Lower leg skin (tissue), 3 donors: ENCODE data around the gene HRCT1.

Experiments used
- POLR2A ChIP-seq, 2 donors: fragments of 450-650 bp; IDR thresholded peaks; one replicate each; pipeline ENCODE4 v1.6.1; 2016 to 2017; ENCODE audit warnings: antibody characterized with exemption in 2 of 2, mild to moderate bottlenecking in 1 of 2, moderate library complexity in 1 of 2
- TF ChIP-seq, protein P1 (sequence below), 3 donors: fragments of 450-650 bp; IDR thresholded peaks; one replicate each; pipeline ENCODE4 v1.5.1; 2016; ENCODE audit warnings: antibody characterized with exemption in 3 of 3, mild to moderate bottlenecking in 3 of 3, moderate library complexity in 2 of 3

DNA sequence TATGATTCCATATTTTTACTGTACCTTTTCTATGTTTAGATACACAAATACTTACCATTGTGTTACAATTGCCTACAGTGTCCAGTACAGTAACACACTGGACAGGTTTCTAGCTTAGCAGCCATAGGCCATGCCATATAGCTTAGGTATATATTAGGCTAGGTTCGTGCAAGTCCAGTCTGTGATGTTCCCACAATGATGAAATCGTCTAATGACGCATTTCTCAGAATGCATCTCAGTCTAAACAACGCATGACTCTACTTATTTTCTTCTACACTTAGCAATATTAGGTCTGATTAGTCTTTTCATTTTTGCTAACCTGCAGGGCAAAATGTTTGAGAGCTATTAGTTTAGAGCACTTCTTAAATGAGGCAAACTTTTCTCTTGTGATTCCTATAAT, 29.3 kb downstream of the HRCT1 start:
- TF ChIP-seq, protein P1, sequence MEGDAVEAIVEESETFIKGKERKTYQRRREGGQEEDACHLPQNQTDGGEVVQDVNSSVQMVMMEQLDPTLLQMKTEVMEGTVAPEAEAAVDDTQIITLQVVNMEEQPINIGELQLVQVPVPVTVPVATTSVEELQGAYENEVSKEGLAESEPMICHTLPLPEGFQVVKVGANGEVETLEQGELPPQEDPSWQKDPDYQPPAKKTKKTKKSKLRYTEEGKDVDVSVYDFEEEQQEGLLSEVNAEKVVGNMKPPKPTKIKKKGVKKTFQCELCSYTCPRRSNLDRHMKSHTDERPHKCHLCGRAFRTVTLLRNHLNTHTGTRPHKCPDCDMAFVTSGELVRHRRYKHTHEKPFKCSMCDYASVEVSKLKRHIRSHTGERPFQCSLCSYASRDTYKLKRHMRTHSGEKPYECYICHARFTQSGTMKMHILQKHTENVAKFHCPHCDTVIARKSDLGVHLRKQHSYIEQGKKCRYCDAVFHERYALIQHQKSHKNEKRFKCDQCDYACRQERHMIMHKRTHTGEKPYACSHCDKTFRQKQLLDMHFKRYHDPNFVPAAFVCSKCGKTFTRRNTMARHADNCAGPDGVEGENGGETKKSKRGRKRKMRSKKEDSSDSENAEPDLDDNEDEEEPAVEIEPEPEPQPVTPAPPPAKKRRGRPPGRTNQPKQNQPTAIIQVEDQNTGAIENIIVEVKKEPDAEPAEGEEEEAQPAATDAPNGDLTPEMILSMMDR (IDR thresholded peaks at IDR 0.05) = no peak
- no peak for TF ChIP-seq POLR2A (IDR thresholded peaks at IDR 0.05)
